Trophoblast cell (in vitro differentiated cells and primary cell): ENCODE results near the gene RIMS1.

Source experiments
- DNase-seq, 2 donors: peaks; one replicate each; pipeline ENCODE4 v3.0.0-alpha.2; 2016
- H2AFZ ChIP-seq: 2 replicates; pipeline ENCODE4 v1.6.1; 2013; ENCODE audit warnings: low read length, moderate library complexity, mild to moderate bottlenecking; ENCODE audit not compliant: insufficient read depth, poor library complexity
- H2AK5ac ChIP-seq: 2 replicates; pipeline ENCODE4 v1.6.1; 2013; ENCODE audit warnings: mild to moderate bottlenecking, low read length
- H2BK120ac ChIP-seq: 2 replicates; pipeline ENCODE4 v1.6.1; 2013; ENCODE audit warnings: low read length, mild to moderate bottlenecking, moderate library complexity; ENCODE audit not compliant: insufficient read depth, poor library complexity
- H2BK12ac ChIP-seq: 2 replicates; pipeline ENCODE4 v1.6.1; 2013; ENCODE audit warnings: mild to moderate bottlenecking, low read length, moderate library complexity
- H2BK5ac ChIP-seq: 2 replicates; pipeline ENCODE4 v1.6.1; 2013; ENCODE audit warnings: low read length, low read depth, moderate library complexity, mild to moderate bottlenecking; ENCODE audit not compliant: poor library complexity
- H3K14ac ChIP-seq: 2 replicates; pipeline ENCODE4 v1.6.1; 2013; ENCODE audit warnings: mild to moderate bottlenecking, low read length
- H3K18ac ChIP-seq: 2 replicates; pipeline ENCODE4 v1.6.1; 2013; ENCODE audit warnings: mild to moderate bottlenecking, low read length
- H3K23ac ChIP-seq: 2 replicates; pipeline ENCODE4 v1.6.1; 2013; ENCODE audit warnings: low read length
- H3K27ac ChIP-seq: 2 replicates; pipeline ENCODE4 v1.5.1; 2013; ENCODE audit warnings: low read depth, mild to moderate bottlenecking, inconsistent platforms, low read length, moderate library complexity
- H3K27me3 ChIP-seq: 2 replicates; pipeline ENCODE4 v1.6.1; 2013; ENCODE audit warnings: inconsistent platforms, mild to moderate bottlenecking, low read length, moderate library complexity; ENCODE audit not compliant: insufficient read depth
- H3K36me3 ChIP-seq, 2 experiments: 1 replicate in 1 of 2; 2 replicates in 1 of 2; pipeline ENCODE4 v1.6.1; 2013; ENCODE audit warnings: low read length in 2 of 2, mild to moderate bottlenecking in 2 of 2, moderate library complexity in 1 of 2; ENCODE audit not compliant: insufficient read depth in 2 of 2, control insufficient read depth in 1 of 2
- H3K4ac ChIP-seq: 2 replicates; pipeline ENCODE4 v1.6.1; 2013; ENCODE audit warnings: low read depth, mild to moderate bottlenecking, low read length, moderate library complexity
- H3K4me1 ChIP-seq, 2 experiments: 1 replicate in 1 of 2; 2 replicates in 1 of 2; pipeline ENCODE4 v1.6.1; 2013; ENCODE audit warnings: low read length in 2 of 2, mild to moderate bottlenecking in 2 of 2, moderate library complexity in 1 of 2; ENCODE audit not compliant: insufficient read depth in 2 of 2, control insufficient read depth in 1 of 2
- H3K4me2 ChIP-seq: 2 replicates; pipeline ENCODE4 v1.6.1; 2013; ENCODE audit warnings: inconsistent platforms, mild to moderate bottlenecking, low read length, moderate library complexity
- H3K4me3 ChIP-seq: 2 replicates; pipeline ENCODE4 v1.5.1; 2013; ENCODE audit warnings: mild to moderate bottlenecking, low read depth, low read length, inconsistent platforms
- H3K79me1 ChIP-seq: one replicate; pipeline ENCODE4 v1.6.1; 2013; ENCODE audit warnings: low read length
- H3K79me2 ChIP-seq: 2 replicates; pipeline ENCODE4 v1.6.1; 2013; ENCODE audit warnings: low read length, mild to moderate bottlenecking; ENCODE audit not compliant: control insufficient read depth, insufficient read depth, poor library complexity
- H3K9ac ChIP-seq: 2 replicates; pipeline ENCODE4 v1.6.1; 2013; ENCODE audit warnings: mild to moderate bottlenecking, low read length
- H3K9me3 ChIP-seq: 2 replicates; pipeline ENCODE4 v1.6.1; 2013; ENCODE audit warnings: low read depth, mild to moderate bottlenecking, control low read depth, inconsistent platforms, low read length; ENCODE audit not compliant: insufficient read depth
- H4K12ac ChIP-seq: 2 replicates; pipeline ENCODE4 v1.6.1; 2013; ENCODE audit warnings: low read depth, mild to moderate bottlenecking, low read length, moderate library complexity
- H4K8ac ChIP-seq: 2 replicates; pipeline ENCODE4 v1.6.1; 2013; ENCODE audit warnings: low read depth, mild to moderate bottlenecking, low read length, moderate library complexity
- H4K91ac ChIP-seq: one replicate; pipeline ENCODE4 v1.6.1; 2013; ENCODE audit warnings: low read depth, mild to moderate bottlenecking, low read length, moderate library complexity
- WGBS: extraction: QIAGEN DNeasy Blood & Tissue Kit; methylation state at CpG from one replicate; pipeline ENCODE4 v1.1.7; 2013; ENCODE audit warnings: missing lambda C conversion rate; ENCODE audit not compliant: insufficient read length, insufficient coverage; ENCODE audit errors: extremely low coverage; 5-methylcytosine and 5-hydroxymethylcytosine counted together

RIMS1 gene

GRCh38 chr6:72035966-72036365, 149.6 kb downstream of the RIMS1 start:
- H3K4me2 ChIP-seq = no peak overlapping the region
- H3K9ac ChIP-seq = no peak overlapping the region
- H3K4ac ChIP-seq = no peak overlapping the region
- H3K79me1 ChIP-seq = no peaks in the 10 kb centered on the region
- no peak overlapping the region for H2BK12ac ChIP-seq
- H3K14ac ChIP-seq = no peak overlapping the region
- no peak overlapping the region for H4K12ac ChIP-seq
- H2BK5ac ChIP-seq = no peak overlapping the region
- H3K36me3 ChIP-seq = no peaks in the 10 kb centered on the region
- no peak overlapping the region for H3K23ac ChIP-seq
- WGBS = no CpG with 5 or more reads among the region's 1 CpG
- no peak overlapping the region for H3K27ac ChIP-seq
- no peaks in the 10 kb centered on the region for H3K4me1 ChIP-seq
- H4K8ac ChIP-seq = no peak overlapping the region
- no peak overlapping the region for H2AK5ac ChIP-seq
- no peaks in the 10 kb centered on the region for H3K27me3 ChIP-seq
- no peak overlapping the region for H2BK120ac ChIP-seq
- no peak overlapping the region for H2AFZ ChIP-seq
- H3K4me3 ChIP-seq = no peak overlapping the region
- DNase-seq = no peak
- no peak overlapping the region for H3K18ac ChIP-seq
- H3K9me3 ChIP-seq = no peaks in the 10 kb centered on the region
- no peaks in the 10 kb centered on the region for H3K79me2 ChIP-seq
- no peak overlapping the region for H4K91ac ChIP-seq

GRCh38 chr6:72037006-72037405, 150.7 kb downstream of the RIMS1 start:
- H3K4me2 ChIP-seq = no peak overlapping the region
- H3K18ac ChIP-seq = no peak overlapping the region
- no peak overlapping the region for H2BK12ac ChIP-seq
- no peak overlapping the region for H4K12ac ChIP-seq
- H4K91ac ChIP-seq = no peak overlapping the region
- H2BK120ac ChIP-seq = no peak overlapping the region
- no peak overlapping the region for H3K4me3 ChIP-seq
- H3K9ac ChIP-seq = no peak overlapping the region
- no peak overlapping the region for H3K14ac ChIP-seq
- no peak for DNase-seq
- H2AK5ac ChIP-seq = no peak overlapping the region
- H3K79me1 ChIP-seq = no peaks in the 10 kb centered on the region
- no peak overlapping the region for H3K23ac ChIP-seq
- H3K4ac ChIP-seq = no peak overlapping the region
- H3K36me3 ChIP-seq = no peaks in the 10 kb centered on the region
- H3K27me3 ChIP-seq = no peaks in the 10 kb centered on the region
- H3K79me2 ChIP-seq = no peaks in the 10 kb centered on the region
- H4K8ac ChIP-seq = no peak overlapping the region
- H3K4me1 ChIP-seq = no peaks in the 10 kb centered on the region
- WGBS = no CpG with 5 or more reads among the region's 4 CpGs
- no peak overlapping the region for H2BK5ac ChIP-seq
- H2AFZ ChIP-seq = no peak overlapping the region
- no peaks in the 10 kb centered on the region for H3K9me3 ChIP-seq
- no peak overlapping the region for H3K27ac ChIP-seq

- H4K12ac ChIP-seq = no peak overlapping the region
- H2BK12ac ChIP-seq = no peak overlapping the region
- H3K4me3 ChIP-seq = no peak overlapping the region
- no peaks in the 10 kb centered on the region for H3K9me3 ChIP-seq
- no peak overlapping the region for H3K9ac ChIP-seq
- no peak overlapping the region for H2BK5ac ChIP-seq
- no peak overlapping the region for H3K23ac ChIP-seq
- H3K79me1 ChIP-seq = no peaks in the 10 kb centered on the region
- no peak overlapping the region for H4K8ac ChIP-seq
- no peak overlapping the region for H3K4me2 ChIP-seq
- H3K27me3 ChIP-seq = no peaks in the 10 kb centered on the region
- no peak overlapping the region for H2AFZ ChIP-seq
- no peak for DNase-seq
- no peaks in the 10 kb centered on the region for H3K4me1 ChIP-seq
- H2BK120ac ChIP-seq = no peak overlapping the region
- no peak overlapping the region for H3K4ac ChIP-seq
- no peak overlapping the region for H3K18ac ChIP-seq
- H4K91ac ChIP-seq = no peak overlapping the region
- H3K79me2 ChIP-seq = no peaks in the 10 kb centered on the region
- H3K27ac ChIP-seq = no peak overlapping the region
- no peaks in the 10 kb centered on the region for H3K36me3 ChIP-seq
- no peak overlapping the region for H2AK5ac ChIP-seq
- no peak overlapping the region for H3K14ac ChIP-seq
These were observed 153.8 kb downstream of the RIMS1 start for GRCh38 chr6:72040111-72040510.

GRCh38 chr6:72042088-72042487, 155.7 kb downstream of the RIMS1 start:
- Histone ChIP-seq H2BK120ac (no peak overlapping the region), H3K9ac (no peak overlapping the region), H3K14ac (no peak overlapping the region), H4K8ac (no peak overlapping the region), H3K79me1 (no peaks in the 10 kb centered on the region), H3K18ac (no peak overlapping the region), H3K4me3 (no peak overlapping the region), H2BK5ac (no peak overlapping the region), H3K27ac (no peak overlapping the region), H2AFZ (no peak overlapping the region), H3K4ac (no peak overlapping the region), H3K79me2 (no peaks in the 10 kb centered on the region), H3K9me3 (no peaks in the 10 kb centered on the region), H3K36me3 (no peaks in the 10 kb centered on the region), H3K4me2 (no peak overlapping the region), H2BK12ac (no peak overlapping the region), H3K27me3 (no peaks in the 10 kb centered on the region), H3K23ac (no peak overlapping the region), H4K12ac (no peak overlapping the region), H4K91ac (no peak overlapping the region), H3K4me1 (no peaks in the 10 kb centered on the region), H2AK5ac (no peak overlapping the region)
- no peak for DNase-seq
- WGBS = no CpG with 5 or more reads among the region's 2 CpGs
